Measurements from ENCODE around the gene TADA2B.
"Not testable (repeated sequence)": the region's sequence is repeated elsewhere in the genome, so short reads cannot be mapped to it uniquely, and the experiment has no call there.

TADA2B gene

DNA sequence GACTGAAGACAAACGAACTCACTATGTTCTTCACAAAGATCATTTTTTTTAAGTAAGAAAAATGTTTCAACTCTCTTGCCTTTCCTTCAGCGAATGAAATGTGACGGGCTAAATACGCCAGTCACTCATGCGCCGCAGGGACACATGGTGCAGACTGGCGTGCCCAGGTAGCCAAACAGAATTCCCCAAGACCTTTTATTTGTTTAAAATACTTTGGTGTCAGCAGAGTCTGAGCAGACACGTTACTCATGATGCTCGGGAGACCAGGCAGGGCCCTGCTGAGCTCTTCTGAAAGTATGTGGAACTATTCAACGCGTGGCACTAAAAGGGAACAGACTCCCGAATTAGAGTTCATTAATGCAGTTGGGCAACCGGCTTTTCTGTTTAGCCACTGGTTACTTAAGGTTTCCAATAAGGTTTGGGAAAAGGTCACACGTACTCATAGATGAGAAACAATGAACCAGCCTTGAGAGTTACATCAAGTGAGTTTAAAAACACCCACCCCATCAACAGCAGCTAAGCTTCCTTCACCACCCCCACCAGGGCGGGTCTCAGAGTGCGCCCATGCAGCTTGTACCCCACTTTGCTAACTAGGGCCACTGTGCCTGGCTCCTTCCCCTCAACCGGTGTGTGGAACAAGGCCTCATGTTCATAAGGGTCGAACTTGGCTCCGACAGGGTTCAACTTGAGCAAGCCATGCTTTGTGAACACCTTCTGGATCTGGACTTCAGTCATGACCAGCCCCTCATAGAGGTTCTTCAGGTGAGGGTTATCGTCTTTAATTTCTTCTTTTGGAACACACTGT lies 17.4 kb downstream of the TADA2B start:
- DNase-seq = no peak

DNA sequence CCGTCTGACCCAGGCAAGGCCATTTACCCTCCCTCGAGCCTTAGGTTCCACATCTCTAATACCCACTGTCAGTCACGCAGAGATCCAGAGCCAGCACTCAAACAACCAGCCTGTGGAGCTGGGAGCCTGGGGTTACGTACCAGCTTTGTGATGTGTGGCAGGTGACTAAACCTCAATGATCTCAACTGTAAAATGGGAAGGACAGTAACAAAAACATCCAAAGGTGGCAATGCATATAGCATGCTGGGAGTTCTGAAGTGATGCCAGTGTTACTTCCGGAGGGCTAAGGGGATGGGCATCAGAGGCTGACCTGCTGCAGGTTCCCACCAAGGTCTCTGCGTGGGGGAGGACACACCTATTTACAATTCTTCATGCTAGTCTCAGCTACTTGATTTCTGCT lies 18.6 kb downstream of the TADA2B start:
- DNase-seq = no peak

DNA sequence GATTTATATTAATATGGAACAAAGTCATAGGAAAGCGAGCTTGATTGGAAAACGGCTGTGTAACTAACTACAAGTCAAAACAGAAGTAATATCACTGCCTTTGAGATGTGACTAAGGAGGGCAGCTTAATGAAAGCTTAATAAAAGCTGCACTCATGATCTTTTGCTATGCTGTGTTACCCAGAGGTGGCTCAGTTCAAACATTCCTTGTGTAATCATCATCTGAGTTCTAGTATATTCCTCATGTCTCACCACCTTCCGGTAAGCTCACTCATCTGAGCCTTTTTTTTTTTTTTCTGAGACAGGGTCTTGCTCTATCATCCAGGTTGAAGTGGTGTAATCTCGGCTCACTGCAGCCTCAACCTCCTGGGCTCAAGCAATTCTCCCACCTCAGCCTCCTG lies 19.6 kb downstream of the TADA2B start:
- DNase-seq = no peak

DNA sequence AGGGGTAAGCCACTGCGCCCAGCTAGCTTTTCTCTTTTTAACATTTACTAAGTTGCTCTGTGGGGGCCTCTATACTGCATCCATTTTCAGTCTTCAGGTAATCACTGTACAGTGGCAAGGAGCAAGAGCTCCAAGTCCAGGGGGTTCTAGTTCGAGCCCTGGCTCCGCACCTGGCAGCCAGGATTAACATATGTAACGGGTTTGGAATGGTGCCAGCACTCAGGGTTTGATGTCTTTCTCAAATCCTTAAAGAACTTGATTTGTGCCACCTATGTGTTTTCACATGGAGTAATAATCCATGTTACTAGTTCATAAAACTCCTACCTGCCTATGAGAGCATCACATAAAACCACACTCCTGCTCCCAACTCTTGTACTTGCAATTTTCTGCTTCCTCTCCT lies 20.2 kb downstream of the TADA2B start:
- DNase-seq = no peak

DNA sequence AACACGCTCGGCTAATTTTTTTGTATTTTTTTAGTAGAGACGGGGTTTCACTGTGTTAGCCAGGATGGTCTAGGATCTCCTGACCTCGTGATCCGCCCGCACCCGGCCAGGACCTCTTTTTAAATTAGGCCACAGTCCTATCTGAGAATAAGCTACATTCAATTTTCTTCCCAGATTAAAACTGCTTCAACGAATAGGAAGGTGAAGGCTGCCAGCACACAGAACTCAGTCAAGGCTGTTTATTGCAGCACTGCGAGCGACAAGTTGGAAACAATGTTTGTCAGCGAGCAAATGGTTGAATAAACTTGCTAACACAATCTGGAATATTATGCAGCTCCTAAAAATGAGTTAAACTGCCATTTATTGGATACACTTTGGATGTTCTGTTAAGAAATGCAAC lies 22.8 kb downstream of the TADA2B start:
- DNase-seq = no peak

DNA sequence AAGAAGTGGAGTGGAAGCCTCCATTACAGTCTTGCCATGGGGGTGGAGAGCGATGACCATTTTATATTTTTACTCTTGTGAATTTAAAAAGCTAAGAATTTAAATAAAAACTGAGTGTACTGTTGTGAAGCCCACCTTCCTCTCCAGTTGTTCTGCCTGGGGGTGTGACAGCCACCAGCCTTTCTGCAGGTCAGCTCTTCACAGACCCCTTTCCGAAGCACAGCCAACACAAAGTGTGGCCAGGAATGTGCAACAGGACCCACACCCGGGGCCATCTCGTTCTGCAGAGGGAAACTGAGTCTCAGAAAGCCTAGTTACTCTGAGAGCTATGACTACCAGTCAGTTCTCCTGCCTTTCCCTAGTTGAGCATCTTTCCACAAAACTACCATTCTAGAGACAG lies 23.3 kb downstream of the TADA2B start:
- no peak for DNase-seq

DNA sequence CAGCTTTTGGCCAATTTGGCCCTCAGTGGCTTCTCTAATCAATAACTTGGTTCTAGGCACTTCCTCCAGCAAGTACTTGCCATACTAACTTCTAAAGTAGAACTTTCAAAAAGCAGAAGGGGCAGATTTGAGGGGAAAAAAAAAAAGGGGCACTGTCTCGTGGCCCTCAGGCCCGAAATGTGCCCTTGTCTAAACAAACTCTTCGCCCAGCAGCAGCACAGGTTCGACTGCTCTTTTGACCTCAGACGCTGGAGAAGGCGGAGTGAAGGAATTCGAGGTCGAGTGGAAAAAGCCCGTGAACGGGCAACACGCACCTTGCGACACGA lies 23.9 kb downstream of the TADA2B start:
- DNase-seq = no peak

DNA sequence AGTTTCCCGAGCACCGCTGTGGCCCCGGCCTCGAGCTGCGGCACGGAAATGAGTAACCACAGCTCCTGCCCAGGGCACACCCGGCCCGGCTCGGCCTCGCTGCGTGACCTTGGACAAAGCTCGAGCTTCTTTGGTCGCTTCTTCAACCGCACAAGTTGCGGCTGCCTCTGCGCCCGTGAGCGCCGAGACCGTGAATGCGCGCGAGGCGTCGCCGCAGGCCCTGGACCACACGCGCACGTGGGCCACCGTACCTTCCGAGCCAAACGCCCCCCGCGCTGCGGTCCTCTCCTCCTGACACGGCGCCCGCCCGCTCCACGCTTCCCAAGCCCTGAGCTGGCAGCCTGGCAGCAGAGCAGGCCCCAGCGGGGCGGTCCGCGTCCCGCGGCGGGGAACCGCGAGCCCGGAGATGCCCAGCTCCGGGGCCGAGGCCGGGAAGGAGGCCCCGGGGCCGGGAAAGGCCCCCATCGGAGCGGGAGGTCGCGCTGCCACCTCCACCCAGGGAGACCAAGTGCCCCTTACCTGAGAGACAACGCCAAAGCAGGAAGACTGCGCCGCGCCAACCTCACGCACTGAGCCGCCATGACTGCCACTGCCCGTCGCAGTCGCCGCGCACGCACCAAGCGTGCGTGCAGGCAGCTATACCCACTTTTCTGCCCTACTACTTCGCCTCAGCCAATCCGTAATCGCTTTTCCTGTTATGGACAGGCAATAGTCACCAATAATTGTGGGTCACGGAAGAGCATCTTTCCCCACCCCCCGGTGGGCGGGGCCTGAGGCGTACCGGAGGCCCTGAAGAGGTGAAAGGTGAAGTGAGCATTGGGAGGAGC lies 24.5 kb downstream of the TADA2B start, which contains the start of gene GRPEL1:
Gene GRPEL1, minus strand, starts transcription at position 613 of the 827 bp plus-strand sequence. Its CDS starts 32 bp downstream, at position 581.
- peak; percentile 99 for DNase-seq

DNA sequence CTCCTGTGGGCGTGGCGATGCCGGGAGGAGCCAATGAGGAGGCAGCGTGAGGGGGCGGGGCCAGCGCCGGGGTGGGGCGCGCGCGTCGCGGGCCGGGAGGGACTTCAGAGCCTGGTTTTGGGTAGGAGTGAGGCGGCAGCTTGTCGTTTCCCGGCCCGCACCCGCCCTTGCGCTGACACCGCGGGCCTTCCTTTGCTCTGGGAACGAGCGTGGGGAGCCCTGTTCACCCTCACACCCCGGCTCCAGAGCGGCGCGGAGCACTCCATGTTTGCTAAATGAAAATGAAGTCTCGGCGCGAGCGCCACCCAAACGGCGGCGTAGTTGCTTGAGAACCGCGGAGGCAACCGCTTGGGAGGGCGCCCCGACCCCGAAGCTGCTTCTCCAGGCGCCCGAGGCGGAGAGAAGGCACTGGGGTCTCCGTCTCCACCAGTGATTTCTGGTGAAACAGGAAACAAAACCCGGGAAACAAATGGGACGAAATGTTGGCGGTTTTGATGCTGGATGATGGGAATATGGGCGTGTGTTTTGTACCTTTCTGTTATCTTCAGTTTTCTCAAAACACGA lies 25.2 kb downstream of the TADA2B start:
- DNase-seq = no peak

DNA sequence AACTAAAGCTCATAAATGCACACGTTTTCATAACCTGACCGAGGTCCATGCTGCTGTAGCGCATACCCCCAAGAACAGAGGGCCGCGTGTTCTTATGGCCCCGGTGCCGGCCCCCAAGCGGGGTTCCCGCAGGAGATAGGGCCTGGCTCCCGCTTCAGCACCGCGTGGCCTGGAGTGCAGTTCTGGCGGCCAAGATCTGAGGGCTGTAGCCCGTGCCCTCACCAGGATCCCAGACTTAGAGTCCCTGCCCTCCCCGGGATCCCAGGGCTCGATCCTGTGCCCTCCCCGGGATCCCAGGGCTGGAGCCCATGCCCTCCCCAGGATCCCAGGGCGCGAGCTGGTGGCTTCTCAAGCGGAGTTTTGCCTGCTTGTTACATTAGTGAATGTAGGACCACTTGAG lies 25.7 kb downstream of the TADA2B start:
- DNase-seq = no peak

DNA sequence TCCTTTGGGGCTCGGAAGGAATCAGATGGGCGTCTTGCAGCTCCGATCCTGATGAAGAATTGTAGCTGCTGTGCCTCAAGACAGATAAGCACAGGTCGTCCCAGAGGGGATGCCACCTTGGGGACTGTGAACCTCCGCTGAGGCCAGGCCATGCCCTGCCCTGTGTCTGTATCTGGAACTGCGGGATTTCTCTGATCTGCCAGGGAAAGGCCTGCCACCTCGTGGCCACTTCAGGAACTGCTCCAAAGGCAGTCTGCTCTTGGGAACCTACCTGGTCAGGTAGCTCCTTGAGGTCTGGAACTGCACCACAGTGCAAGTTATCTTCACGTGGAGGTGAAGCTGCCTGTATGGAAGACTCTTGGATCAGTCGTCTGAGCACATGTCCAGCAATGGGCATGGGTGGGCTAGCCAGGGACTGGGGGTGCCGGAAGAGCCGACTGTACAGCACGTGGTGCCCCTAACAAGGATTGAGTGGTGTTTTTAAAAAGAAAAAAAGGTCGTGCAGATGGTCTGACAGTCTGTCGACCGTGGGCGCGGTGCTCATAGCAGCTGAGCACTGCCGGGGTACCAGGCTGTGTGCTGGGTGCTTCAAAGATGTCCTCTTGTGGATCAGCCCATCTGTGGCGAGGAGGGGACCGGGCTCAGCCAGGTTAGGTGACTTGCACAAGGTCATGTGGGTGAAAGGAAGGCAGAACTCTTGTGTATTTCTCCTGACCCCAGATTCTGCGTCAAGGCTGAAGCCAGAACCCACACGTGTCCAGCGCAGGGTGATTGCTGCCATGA lies 27.7 kb downstream of the TADA2B start:
- DNase-seq = peak; percentile 84

DNA sequence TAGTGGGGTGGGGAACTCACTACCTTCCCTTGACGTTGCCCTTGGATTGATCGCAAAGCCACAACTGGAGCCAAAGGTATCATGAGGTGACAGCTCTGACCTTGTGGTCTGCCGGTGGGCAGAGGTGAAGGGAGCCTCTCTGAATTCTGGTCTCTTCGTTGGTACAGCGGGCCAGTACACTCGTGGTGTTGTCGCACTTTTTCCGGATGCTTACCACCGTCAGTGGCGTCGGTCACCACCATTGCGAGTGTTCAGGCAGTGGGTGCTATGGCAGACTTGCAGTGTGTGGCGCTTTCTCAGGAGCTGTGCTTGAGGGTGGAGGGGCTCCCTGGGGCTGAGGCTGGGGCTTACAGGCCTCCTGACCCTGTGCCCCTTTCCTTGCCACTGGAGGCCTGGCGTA lies 29.9 kb downstream of the TADA2B start:
- DNase-seq = no peak

DNA sequence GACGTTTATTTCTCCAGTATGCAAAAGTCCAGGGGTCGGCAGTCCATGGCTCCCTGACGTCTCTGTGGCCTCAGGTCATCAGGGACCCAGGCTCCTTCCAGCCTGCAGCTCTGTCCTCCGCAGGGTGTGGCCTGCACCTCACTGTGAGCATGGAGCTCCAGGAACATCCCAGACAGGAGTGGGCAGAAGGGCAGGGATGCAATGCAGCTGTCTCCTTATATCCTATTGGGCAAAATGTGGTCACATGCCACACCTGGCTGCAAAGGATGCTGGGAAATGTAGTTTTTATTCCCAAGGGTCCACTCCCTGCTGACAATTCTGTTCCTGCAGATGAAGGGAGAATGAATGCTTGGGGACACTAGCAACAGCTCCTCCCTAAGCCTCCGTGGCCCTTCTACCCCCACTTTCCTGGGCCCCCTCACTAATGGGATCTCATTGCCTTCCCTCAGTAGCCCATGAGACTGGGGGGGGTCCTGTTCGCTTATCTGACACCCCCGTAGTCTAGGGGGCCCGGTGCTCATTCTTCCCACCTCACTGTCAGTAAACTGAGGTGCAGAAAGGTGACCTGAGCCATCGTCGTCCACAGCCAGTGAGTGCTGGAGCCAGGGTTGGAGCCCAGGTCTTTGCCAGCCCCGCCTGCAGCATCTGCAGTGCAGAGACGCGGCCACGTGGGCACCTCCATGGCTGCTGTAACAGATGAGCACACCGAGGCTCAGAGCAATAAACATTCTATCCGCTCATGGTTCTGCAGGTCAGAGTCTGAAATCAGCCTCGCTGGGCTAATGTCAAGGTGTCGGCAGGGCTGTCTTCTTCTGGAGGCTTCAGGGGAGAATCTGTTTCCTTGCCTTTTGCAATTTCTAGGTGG lies 30.6 kb downstream of the TADA2B start:
- DNase-seq = no peak

DNA sequence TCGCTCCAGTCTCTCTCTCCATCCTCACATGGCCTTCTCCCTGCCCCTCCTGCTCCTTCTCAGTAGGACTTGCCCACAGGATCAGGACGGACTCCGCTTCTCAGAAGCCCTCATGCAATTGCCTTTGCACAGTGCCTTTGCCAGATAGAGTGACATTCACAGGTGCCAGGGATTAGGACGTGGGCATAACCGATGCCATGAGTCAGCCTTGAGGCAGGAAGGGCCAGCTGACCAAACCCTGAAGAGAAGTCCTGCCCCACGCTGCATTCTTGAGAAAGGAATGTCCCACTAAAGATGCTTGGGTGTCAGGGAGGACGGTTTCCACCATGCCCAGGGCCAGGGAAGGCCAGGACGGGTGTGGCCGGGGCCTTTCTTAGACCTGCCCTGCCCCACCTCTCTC lies 31.3 kb downstream of the TADA2B start:
- DNase-seq = no peak

DNA sequence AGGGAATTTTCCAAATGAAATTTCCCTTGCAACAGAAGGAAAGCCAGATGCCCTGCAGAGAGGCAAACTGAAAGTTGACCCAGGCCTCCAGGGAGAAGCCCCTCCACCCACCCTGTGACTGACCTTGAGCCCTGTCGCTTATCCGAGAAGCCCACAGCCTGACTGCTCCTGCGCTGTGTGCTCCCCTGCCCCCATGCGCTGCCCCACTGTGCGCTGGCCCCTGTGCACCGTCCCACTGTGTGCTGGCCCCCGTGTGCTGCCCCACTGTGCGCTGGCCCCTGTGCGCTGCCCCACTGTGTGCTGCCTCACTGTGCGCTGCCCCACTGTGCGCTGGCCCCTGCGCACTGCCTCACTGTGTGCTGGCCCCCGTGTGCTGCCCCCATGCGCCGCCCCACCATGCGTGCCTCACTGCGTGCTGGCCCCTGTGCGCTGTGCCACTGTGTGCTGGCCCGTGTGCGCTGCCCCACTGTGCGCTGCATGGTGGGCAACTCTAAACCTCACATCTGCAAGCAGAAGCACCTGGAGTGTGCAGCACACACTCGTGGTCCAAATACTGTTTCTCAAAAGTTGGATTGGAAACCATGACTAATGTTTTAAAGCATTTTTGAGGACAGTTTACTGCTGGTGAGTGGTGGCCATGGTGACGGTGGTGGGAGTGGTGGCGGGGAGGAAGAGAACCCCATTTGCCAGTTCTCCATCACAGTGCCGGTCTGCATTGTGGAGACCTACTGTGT lies 33.0 kb downstream of the TADA2B start:
- no peak for DNase-seq

DNA sequence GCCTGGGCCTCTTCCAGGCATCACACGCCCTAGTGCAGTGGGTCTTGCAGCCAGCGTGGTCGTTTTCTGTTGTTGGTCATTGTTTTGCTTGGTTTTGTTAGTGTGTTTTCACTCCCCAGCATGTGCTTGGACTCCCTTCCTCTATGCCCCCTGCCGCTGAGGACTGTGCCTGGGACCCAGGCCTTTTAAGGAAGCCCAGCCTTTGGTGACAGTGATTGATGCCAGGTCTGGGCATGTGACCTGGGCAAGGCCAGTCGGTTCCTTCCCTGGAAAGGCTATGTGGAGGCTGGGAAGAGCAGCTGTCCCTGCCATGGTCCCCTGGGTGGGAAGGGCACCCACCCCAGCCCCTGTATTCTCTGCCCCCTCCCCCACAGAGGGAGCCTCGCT lies 33.5 kb downstream of the TADA2B start:
- no peak for DNase-seq

DNA sequence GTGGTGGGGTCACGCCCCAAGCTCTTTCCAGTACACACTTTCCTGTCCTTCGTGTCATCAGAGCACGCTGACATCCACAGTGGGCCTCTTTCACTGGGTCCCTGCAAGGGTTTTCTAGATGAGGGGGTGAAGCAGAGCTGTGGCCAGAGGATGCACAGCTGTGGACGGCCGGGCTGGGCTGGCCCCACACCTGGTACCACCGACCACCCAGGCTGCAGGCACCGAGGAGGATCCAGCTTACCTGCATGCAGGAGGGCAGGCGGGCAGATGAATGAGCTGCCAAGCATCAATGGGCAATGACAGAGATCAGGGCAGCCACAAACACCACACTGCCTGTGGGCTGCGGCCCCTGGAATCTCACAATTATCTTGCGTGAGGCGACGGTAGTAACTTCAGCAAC lies 34.2 kb downstream of the TADA2B start:
- DNase-seq = no peak

DNA sequence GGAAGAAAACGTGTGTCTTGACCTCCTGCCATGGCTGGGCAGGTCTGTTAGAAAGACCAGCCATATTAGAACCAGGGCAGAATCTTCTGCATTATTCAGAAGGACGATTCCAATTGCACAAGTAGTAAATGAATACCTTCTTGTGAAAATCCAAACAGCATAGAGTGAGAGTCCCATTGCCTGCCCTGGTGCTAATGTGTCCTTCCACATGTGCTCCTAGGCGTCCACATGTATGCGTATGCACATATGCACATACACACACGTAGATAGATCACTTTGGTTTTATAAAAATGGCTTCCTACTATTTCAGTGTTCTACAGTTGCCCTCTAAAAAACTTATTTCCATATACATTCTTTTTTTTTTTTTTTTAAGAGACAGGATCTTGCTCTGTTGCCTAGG lies 34.9 kb downstream of the TADA2B start:
- no peak for DNase-seq

DNA sequence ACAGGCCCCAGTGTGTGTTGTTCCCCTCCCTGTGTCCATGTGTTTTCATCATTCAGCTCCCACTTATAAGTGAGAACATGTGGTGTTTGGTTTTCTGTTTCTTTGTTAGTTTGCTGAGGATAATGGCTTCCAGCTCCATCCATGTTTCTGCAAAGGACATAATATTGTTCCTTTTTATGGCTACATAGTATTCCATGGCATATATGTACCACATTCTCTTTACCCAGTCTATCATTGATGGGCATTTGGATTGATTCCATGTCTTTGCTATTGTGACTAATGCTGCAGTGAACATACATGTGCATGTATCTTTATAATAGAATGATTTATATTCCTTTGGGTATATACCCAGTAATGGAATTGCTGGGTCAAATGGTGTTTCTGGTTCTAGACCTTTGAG lies 36.3 kb downstream of the TADA2B start:
- DNase-seq = not testable (repeated sequence)

DNA sequence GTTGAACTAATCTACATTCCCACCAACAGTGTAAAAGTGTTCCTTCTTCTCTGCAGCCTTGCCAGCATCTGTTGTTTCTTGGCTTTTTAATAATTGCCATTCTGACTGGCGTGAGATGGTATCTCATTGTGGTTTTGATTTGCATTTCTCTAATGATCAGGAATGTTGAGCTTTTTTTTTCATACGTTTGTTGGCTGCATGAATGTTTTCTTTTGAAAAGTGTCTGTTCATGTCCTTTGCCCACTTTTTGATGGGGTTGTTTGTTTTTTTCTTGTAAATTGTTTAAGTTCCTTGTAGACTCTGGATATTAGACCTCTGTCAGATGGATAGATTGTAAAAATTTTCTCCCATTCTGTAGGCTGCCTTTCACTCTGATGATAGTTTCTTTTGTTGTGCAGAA lies 36.7 kb downstream of the TADA2B start:
- DNase-seq = not testable (repeated sequence)
